Peyer's patch (tissue), 4 donors: ENCODE results near the gene SHD. TPM values are rescaled to one million over a fixed set of nuclear protein-coding genes. Genes with fewer than 3 reads are reported as not detected.
"Not testable (repeated sequence)": the region's sequence is repeated elsewhere in the genome, so short reads cannot be mapped to it uniquely, and the experiment has no call there.

Source experiments
- DNase-seq, 3 donors: peaks; one replicate each; pipeline ENCODE4 v3.0.0-alpha.2; 2017 to 2019
- H3K27ac ChIP-seq, 4 donors: fragments of 200-600 bp; sonication (generic); one replicate each; pipeline ENCODE4 v1.5.1; 2016 to 2019
- H3K27me3 ChIP-seq, 2 donors: fragments of 200-600 bp; sonication (generic); one replicate each; pipeline ENCODE4 v1.5.1; 2019
- H3K36me3 ChIP-seq, 3 donors: fragments of 200-600 bp; sonication (generic); one replicate each; pipeline ENCODE4 v1.5.1; 2016 to 2019
- H3K4me1 ChIP-seq, 4 donors: fragments of 200-600 bp; sonication (generic); one replicate each; pipeline ENCODE4 v1.5.1; 2016 to 2019
- H3K4me3 ChIP-seq, 4 donors: fragments of 200-600 bp; sonication (generic); 1 replicate in 3 of 4; 2 replicates in 1 of 4; pipeline ENCODE4 v1.5.1; 2016 to 2019; ENCODE audit warnings: mild to moderate bottlenecking in 1 of 4
- H3K9me3 ChIP-seq, 4 donors: fragments of 200-600 bp; sonication (generic); one replicate each; pipeline ENCODE4 v1.5.1; 2016 to 2019; ENCODE audit warnings: mild to moderate bottlenecking in 1 of 4
- CTCF ChIP-seq, 6 experiments: fragments of 450-650 bp in 4 of 6; fragments of 200-600 bp in 2 of 6; sonication (generic) in 1 of 6; IDR thresholded peaks; one replicate each; pipeline ENCODE4 v1.5.1; 2017 to 2019; ENCODE audit warnings: antibody characterized with exemption in 6 of 6, mild to moderate bottlenecking in 3 of 6, moderate library complexity in 1 of 6
- POLR2A ChIP-seq, 2 donors: fragments of 450-650 bp; IDR thresholded peaks; one replicate each; pipeline ENCODE4 v1.5.1; 2017; ENCODE audit warnings: antibody characterized with exemption in 2 of 2, mild to moderate bottlenecking in 2 of 2, moderate library complexity in 2 of 2
- total RNA-seq, 4 donors: library from RNA; depleted of rRNA; stranded (reverse); fragments of >200 nt; gene quantifications; one replicate each; pipeline ENCODE4 v1.1.0, GENCODE V29; 2016

SHD gene
- total RNA-seq, 4 donors from 2014 or later = 21.3 to 27.7 (median 21.9) TPM; not detected in 1

- H3K36me3 ChIP-seq = no peaks in the 10 kb centered on the region
- peaks cover 0 to 22% of the 10 kb centered on the region in 2 donors for H3K27me3 ChIP-seq
- H3K4me1 ChIP-seq = peaks cover 0 to 16% (median 12%) of the 10 kb centered on the region in 4 donors
- TF ChIP-seq CTCF (IDR thresholded peaks at IDR 0.05) (no peak), POLR2A (IDR thresholded peaks at IDR 0.05) (no peak)
- H3K27ac ChIP-seq = no peak overlapping the region
- no peak for DNase-seq
- H3K4me3 ChIP-seq = peak overlapping the region in 3 of 4 donors; percentile 18 to 43 (median 38)
- H3K9me3 ChIP-seq = no peaks in the 10 kb centered on the region
Measured at GRCh38 chr19:4279530-4280422, 710 bp downstream of the SHD start.

- Histone ChIP-seq H3K4me1 (peaks cover 0 to 11% (median 6%) of the 10 kb centered on the region in 4 donors), H3K9me3 (no peaks in the 10 kb centered on the region), H3K4me3 (peak overlapping the region in 3 of 4 donors; percentile 27 to 60 (median 55)), H3K36me3 (no peaks in the 10 kb centered on the region), H3K27ac (peak overlapping the region in 3 of 4 donors; percentile 33 to 78 (median 71)), H3K27me3 (peaks cover 0 to 13% of the 10 kb centered on the region in 2 donors)
- DNase-seq = peak in 2 of 3 donors; percentile 88 to 90
- no peak for TF ChIP-seq CTCF (IDR thresholded peaks at IDR 0.05)
- TF ChIP-seq POLR2A (IDR thresholded peaks at IDR 0.05) = peak in 1 of 2 donors; percentile 68
Measured at GRCh38 chr19:4284176-4284958, 5.3 kb downstream of the SHD start.

GRCh38 chr19:4284974-4285373 lies 5.9 kb downstream of the SHD start:
- H3K4me1 ChIP-seq = peaks cover 0 to 5% (median under 1%) of the 10 kb centered on the region in 4 donors
- H3K27ac ChIP-seq = peak overlapping the region in 3 of 4 donors; percentile 33 to 78 (median 71)
- no peaks in the 10 kb centered on the region for H3K36me3 ChIP-seq
- TF ChIP-seq CTCF (IDR thresholded peaks at IDR 0.05) = no peak
- no peak for TF ChIP-seq POLR2A (IDR thresholded peaks at IDR 0.05)
- peaks cover 0 to 7% of the 10 kb centered on the region in 2 donors for H3K27me3 ChIP-seq
- DNase-seq = no peak
- no peaks in the 10 kb centered on the region for H3K9me3 ChIP-seq
- peak overlapping the region in 3 of 4 donors; percentile 27 to 60 (median 55) for H3K4me3 ChIP-seq

GRCh38 chr19:4286141-4286540 lies 7.1 kb downstream of the SHD start:
- not testable (repeated sequence) for H3K27ac ChIP-seq, H3K4me1 ChIP-seq, H3K4me3 ChIP-seq, H3K9me3 ChIP-seq, H3K36me3 ChIP-seq, H3K27me3 ChIP-seq, DNase-seq

- no peak overlapping the region for H3K4me3 ChIP-seq
- H3K27ac ChIP-seq = no peak overlapping the region
- H3K36me3 ChIP-seq = no peaks in the 10 kb centered on the region
- no peaks in the 10 kb centered on the region for H3K9me3 ChIP-seq
- H3K27me3 ChIP-seq = no peaks in the 10 kb centered on the region
- no peak for DNase-seq
- peaks cover 0 to 3% (median 0%) of the 10 kb centered on the region in 4 donors for H3K4me1 ChIP-seq
- TF ChIP-seq CTCF (IDR thresholded peaks at IDR 0.05) (no peak), POLR2A (IDR thresholded peaks at IDR 0.05) (no peak)
Measured at GRCh38 chr19:4288091-4288777, 9.2 kb downstream of the SHD start.
